Effector CD8-positive, alpha-beta T cell (primary cell): ENCODE data around the gene TTC33.
"Not testable (repeated sequence)": the region's sequence is repeated elsewhere in the genome, so short reads cannot be mapped to it uniquely, and the experiment has no call there.

Experiments used
- DNase-seq: peaks from one replicate; lab custom pipeline; 2025; lab: John Stamatoyannopoulos, UW

The TTC33 gene

GRCh38 chr5:40679913-40680681 lies 75.7 kb downstream of the TTC33 start, which contains the start of gene PTGER4:
Gene PTGER4 (plus strand): TSS chr5:40679915. CDS start chr5:40680994, 1,079 bp downstream.
- DNase-seq: no peak

GRCh38 chr5:40679148-40679912 lies 76.4 kb downstream of the TTC33 start:
- peak; percentile 90 for DNase-seq

DNA sequence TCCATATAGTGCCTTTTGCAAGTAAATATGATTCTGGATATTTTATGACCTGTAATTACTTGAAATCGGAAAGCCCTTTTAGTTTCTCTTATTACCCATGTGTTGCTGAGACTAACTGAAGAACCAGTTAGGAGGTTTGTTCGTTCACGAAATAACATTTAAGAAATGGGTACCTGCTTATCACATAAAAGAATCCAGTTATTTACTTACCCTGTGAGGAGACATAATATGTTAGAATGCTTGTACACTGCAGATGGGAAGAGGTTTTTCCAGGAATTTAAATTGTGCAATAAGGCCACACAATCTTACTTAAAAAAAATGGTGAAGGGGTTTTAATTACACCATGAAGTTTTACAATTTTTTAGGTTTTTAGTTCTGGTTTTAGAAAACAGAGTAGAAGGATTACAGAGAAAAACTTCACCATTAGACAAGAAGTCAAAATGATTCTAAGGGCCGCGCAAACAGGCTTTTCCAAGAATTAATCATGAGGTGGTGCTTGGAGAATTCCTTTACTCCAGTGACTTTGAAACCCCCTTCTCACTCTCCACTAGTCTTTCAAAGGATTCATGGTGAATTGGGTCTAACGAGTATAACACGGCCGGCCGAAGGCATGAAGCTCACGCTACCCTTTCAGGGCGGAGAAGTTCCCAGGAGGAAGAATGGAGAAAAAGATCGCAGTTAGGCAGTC lies 77.2 kb downstream of the TTC33 start:
- no peak for DNase-seq

GRCh38 chr5:40678026-40678425 lies 77.7 kb downstream of the TTC33 start:
- DNase-seq: no peak

GRCh38 chr5:40677456-40677855 lies 78.3 kb downstream of the TTC33 start:
- DNase-seq: no peak

DNA sequence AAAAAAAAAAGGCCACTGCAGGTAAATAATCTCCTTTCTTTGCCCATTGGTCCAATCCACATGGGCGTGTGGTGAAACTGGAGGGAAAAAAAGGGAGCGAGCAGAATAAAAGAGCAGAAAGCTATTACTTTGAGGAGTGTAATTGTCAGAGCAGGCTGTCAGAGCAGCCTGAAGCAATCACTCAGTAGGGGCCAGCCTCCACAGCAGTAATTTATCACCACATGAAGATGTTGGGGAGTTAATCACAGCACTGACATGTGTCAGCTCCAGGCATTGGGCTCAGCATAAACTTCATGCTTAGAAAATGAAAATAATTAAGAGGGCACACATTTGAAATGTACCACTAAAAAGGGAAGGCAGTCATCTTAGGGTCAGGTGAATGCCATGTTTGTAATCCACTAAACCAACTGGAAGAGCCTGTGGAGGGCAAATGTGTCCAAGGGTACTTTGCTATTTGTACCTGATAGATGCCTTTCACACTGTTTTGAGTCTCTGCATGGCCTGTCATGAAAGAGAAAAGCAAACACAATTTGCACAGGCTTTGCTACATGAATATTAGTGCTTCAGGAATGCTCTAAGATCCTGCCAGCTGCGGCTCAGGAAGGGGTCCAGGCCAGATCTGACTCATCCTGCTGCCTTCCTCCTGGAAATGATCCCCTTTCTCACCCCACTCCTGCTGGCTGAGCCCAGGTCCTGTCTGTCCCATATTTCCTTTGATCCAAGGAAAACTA lies 79.0 kb downstream of the TTC33 start:
- no peak for DNase-seq

- DNase-seq: no peak
Measured at GRCh38 chr5:40675396-40676133, 80.2 kb downstream of the TTC33 start.

DNA sequence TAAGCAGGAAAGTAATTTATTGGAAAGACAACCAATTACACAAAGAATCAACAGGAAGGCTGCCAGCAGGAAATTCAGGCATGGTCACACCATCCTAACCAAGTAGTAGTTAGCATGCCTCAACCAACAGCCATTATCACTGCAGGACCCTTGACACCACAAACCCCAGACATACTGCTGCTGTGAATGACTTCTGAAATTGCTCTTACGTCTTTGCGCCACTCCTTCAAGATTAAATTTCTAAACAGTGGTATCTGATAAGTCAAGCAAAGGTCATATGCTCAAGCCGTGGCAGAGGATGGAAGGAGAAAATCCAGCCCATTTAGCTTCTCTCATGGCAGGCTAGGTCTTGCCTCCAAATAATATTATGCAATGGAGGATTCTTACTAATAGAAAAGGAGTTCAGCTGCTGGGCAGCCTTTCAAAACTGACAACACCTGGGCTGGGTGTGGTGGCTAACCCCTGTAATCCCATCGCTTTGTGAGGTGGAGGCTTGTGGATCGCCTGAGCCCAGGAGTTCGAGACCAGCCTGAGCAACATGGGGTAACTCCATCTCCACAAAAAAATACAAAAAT lies 81.0 kb downstream of the TTC33 start:
- DNase-seq: no peak

- DNase-seq: no peak
Measured at GRCh38 chr5:40672425-40672824, 83.3 kb downstream of the TTC33 start.

GRCh38 chr5:40669606-40670390 lies 86.0 kb downstream of the TTC33 start:
- DNase-seq: no peak

- DNase-seq: no peak
Measured at GRCh38 chr5:40667161-40667663, 88.5 kb downstream of the TTC33 start.

DNA sequence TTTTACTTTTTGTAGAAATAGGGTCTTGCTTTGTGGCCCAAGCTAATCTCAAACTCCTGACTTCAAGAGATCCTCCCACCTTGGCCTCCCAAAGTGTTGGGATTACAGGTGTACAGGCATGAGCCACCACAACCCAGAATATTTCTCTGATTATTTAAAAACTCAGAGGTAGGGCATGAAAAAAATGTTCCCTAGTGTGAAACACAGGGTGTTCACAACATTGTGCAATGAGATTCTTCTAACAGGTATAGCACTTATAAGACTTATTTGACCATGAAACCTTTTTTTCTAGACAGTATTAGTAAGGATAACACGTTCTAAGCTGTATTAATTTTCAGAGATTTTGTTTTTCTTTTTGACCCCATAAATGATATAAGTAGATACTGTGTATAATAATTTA lies 89.1 kb downstream of the TTC33 start:
- no peak for DNase-seq

GRCh38 chr5:40665635-40666298 lies 90.0 kb downstream of the TTC33 start:
- DNase-seq: no peak

- DNase-seq: no peak
Measured at GRCh38 chr5:40660751-40661150, 95.0 kb downstream of the TTC33 start.

DNA sequence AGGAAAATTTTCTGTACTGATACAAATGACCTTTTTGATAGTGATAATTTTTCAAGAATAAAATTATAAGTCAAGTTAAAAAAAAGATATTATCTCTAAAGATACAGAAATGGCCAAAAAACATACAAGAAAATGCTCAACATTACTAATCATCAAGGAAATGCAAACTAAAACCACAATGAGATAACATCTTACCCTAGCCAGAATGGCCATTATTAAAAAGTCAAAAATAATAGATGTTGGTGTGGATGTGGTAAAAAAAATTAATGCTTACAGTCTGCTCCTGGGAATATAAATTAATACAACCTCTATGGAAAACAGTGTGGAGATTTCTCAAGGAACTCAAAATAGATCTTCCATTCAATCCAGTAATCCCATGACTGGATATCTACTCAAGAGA lies 99.0 kb downstream of the TTC33 start:
- no peak for DNase-seq

DNA sequence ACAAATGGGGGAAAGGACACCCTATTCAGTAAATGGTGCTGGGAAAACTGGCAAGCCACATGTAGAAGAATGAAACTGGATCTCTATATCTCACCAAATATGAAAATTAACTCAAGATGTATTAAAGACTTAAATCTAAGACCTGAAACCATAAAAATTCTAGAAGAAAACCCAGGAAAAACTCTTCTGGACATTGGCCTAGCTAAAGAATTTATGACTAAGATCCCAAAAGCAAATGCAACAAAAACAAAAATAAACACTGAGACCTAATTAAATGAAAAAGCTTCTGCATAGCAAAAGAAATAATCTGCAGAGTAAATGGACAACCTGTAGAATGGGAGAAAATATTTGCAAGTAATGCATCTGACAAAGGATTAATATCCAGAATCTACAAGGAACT lies 99.7 kb downstream of the TTC33 start:
- DNase-seq: not testable (repeated sequence)

DNA sequence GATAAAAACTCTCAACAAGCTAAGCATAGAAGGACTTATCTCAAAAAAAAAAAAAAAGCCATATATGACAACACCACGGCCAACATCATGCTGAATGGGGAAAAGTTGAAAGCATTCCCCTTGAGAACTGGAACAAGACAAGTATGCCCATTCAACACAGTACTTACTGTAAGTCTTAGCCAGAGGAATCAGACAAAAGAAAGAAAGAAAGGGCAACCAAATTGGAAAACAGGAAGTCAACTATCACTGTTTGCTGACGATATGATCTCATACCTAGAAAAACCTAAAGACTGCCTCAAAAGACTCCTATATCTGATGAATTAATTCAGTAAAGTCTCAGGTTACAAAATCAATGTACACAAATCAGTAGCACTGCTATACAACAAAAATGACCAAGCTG lies 100.6 kb downstream of the TTC33 start:
- no peak for DNase-seq

DNA sequence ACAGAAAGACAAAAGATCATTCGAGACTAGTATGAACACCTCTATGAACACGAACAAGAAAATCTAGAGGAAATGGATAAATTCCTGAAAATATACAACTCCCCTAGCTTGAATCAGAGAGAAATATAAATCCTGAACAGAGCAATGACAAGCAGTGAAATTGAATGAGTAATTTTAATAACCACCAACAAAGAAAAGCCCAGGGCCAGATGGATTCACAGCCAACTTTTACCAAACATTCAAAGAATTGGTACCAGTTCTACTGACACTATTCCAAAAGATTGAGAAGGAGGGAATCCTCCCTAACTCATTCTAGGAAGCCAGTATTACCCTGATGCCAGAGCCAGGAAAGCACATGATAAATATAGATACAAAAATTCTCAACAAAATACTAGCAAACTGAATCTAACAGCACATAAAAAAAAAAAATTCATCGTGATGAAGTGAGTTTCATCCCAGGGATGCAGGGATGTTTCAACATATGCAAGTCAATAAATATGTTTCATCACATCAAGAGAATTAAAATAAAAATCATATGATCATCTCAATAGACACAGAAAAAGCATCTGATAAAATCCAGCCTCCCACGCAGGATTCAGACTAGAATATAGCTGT lies 101.3 kb downstream of the TTC33 start:
- DNase-seq: no peak
